DMS79 treated with DMSO at 0.1 percent for 48 hours (cell line): ENCODE measurements around the gene GAS2L2.
"Not testable (repeated sequence)": the region's sequence is repeated elsewhere in the genome, so short reads cannot be mapped to it uniquely, and the experiment has no call there.

Experiments used
- DNase-seq: peaks from one replicate; lab custom pipeline; 2025; lab: John Stamatoyannopoulos, UW

Gene GAS2L2

GRCh38 chr17:35728551-35728950, 24.5 kb downstream of the GAS2L2 start:
- DNase-seq: no peak

- DNase-seq: no peak
These were observed 25.4 kb downstream of the GAS2L2 start for GRCh38 chr17:35727635-35728034.

- peak; percentile 91 for DNase-seq
These were observed 26.0 kb downstream of the GAS2L2 start for GRCh38 chr17:35726953-35727460.

GRCh38 chr17:35726127-35726952, 26.7 kb downstream of the GAS2L2 start:
- DNase-seq: peak; percentile 68

- no peak for DNase-seq
These were observed 27.3 kb downstream of the GAS2L2 start for GRCh38 chr17:35725802-35726126.

GRCh38 chr17:35725058-35725457, 28.0 kb downstream of the GAS2L2 start:
- DNase-seq: no peak

- no peak for DNase-seq
These were observed 29.3 kb downstream of the GAS2L2 start for GRCh38 chr17:35723735-35724134.

GRCh38 chr17:35717475-35717874, 35.6 kb downstream of the GAS2L2 start:
- no peak for DNase-seq

GRCh38 chr17:35716897-35717465, 36.1 kb downstream of the GAS2L2 start:
- DNase-seq: no peak

- no peak for DNase-seq
These were observed 36.9 kb downstream of the GAS2L2 start for GRCh38 chr17:35716173-35716572.

- peak; percentile 60 for DNase-seq
These were observed 37.6 kb downstream of the GAS2L2 start for GRCh38 chr17:35715416-35715815.

- no peak for DNase-seq
These were observed 38.1 kb downstream of the GAS2L2 start for GRCh38 chr17:35714988-35715387.

GRCh38 chr17:35713069-35713728, 39.8 kb downstream of the GAS2L2 start:
- no peak for DNase-seq

- no peak for DNase-seq
These were observed 42.1 kb downstream of the GAS2L2 start for GRCh38 chr17:35710950-35711349.

GRCh38 chr17:35709874-35710273, 43.2 kb downstream of the GAS2L2 start:
- peak; percentile 39 for DNase-seq

GRCh38 chr17:35708951-35709350, 44.1 kb downstream of the GAS2L2 start:
- DNase-seq: peak; percentile 19

- no peak for DNase-seq
These were observed 44.9 kb downstream of the GAS2L2 start for GRCh38 chr17:35708149-35708548.

GRCh38 chr17:35705705-35706104, 47.3 kb downstream of the GAS2L2 start:
- no peak for DNase-seq

- DNase-seq: no peak
These were observed 47.8 kb downstream of the GAS2L2 start for GRCh38 chr17:35705230-35705629.

GRCh38 chr17:35703308-35703707, 49.7 kb downstream of the GAS2L2 start:
- DNase-seq: not testable (repeated sequence)

GRCh38 chr17:35701491-35701890, 51.5 kb downstream of the GAS2L2 start:
- no peak for DNase-seq

GRCh38 chr17:35700150-35700549, 52.9 kb downstream of the GAS2L2 start:
- no peak for DNase-seq

GRCh38 chr17:35698800-35699199, 54.2 kb downstream of the GAS2L2 start:
- DNase-seq: no peak
